CD14-positive monocyte (primary cell): ENCODE results near the gene ANKRD30A. TPM values are rescaled to one million over a fixed set of nuclear protein-coding genes. Genes with fewer than 3 reads are reported as not detected.
"Not testable (repeated sequence)": the region's sequence is repeated elsewhere in the genome, so short reads cannot be mapped to it uniquely, and the experiment has no call there.

Source experiments
- DNase-seq, 3 donors: peaks; one replicate each; pipeline ENCODE4 v3.0.0-alpha.2; 2011 to 2022
- H2AFZ ChIP-seq: 2 replicates; pipeline ENCODE4 v1.6.0; 2012; ENCODE audit warnings: mild to moderate bottlenecking, low read depth, low read length, inconsistent platforms; ENCODE audit not compliant: insufficient read depth, poor library complexity, severe bottlenecking
- H3K27ac ChIP-seq, 2 donors: 1 replicate in 1 of 2; 2 replicates in 1 of 2; pipeline ENCODE4 v1.5.1; 2012 to 2013; ENCODE audit warnings: low read length in 2 of 2, control low read depth in 1 of 2, inconsistent platforms in 1 of 2, low read depth in 1 of 2, mild to moderate bottlenecking in 1 of 2
- H3K27me3 ChIP-seq, 2 donors: one replicate each; pipeline versions ENCODE4 v1.6.0 to v1.6.1; 2011 to 2013; ENCODE audit warnings: low read length in 2 of 2; ENCODE audit not compliant: control insufficient read depth in 2 of 2, insufficient read depth in 2 of 2
- H3K36me3 ChIP-seq, 2 donors: replicated peaks in 1 of 2; 1 replicate in 1 of 2; 2 replicates in 1 of 2; pipeline versions ENCODE4 v1.5.1 to v1.6.1; 2012 to 2013; ENCODE audit warnings: low read length in 2 of 2, control low read depth in 1 of 2, inconsistent platforms in 1 of 2, mild to moderate bottlenecking in 1 of 2; ENCODE audit not compliant: insufficient read depth in 2 of 2, control insufficient read depth in 1 of 2
- H3K4me1 ChIP-seq, 2 donors: 1 replicate in 1 of 2; 2 replicates in 1 of 2; pipeline versions ENCODE4 v1.5.1 to v1.6.1; 2012 to 2013; ENCODE audit warnings: low read length in 2 of 2, control low read depth in 1 of 2, inconsistent platforms in 1 of 2, mild to moderate bottlenecking in 1 of 2, moderate library complexity in 1 of 2; ENCODE audit not compliant: insufficient read depth in 2 of 2, control insufficient read depth in 1 of 2
- H3K4me2 ChIP-seq: replicated peaks from 2 replicates; pipeline ENCODE3; 2012; ENCODE audit warnings: low read length, moderate library complexity, mild to moderate bottlenecking; ENCODE audit not compliant: poor library complexity, severe bottlenecking; ENCODE audit errors: extremely low read depth
- H3K4me3 ChIP-seq, 3 experiments: fragments of 200-600 bp in 1 of 3; sonication (generic) in 1 of 3; replicated peaks in 1 of 3; 1 replicate in 2 of 3; 2 replicates in 1 of 3; pipeline ENCODE4 v1.5.1; 2011 to 2013; ENCODE audit warnings: low read length in 3 of 3, mild to moderate bottlenecking in 3 of 3, control low read depth in 2 of 3, low read depth in 2 of 3, inconsistent platforms in 1 of 3, moderate library complexity in 1 of 3
- H3K79me2 ChIP-seq: 2 replicates; pipeline ENCODE4 v1.6.0; 2012; ENCODE audit warnings: mild to moderate bottlenecking, control low read depth, inconsistent platforms, low read length, moderate library complexity; ENCODE audit not compliant: insufficient read depth
- H3K9ac ChIP-seq: 2 replicates; pipeline ENCODE4 v1.6.0; 2017; ENCODE audit warnings: low read length, mild to moderate bottlenecking; ENCODE audit not compliant: insufficient read depth, poor library complexity, severe bottlenecking
- H3K9me3 ChIP-seq, 2 donors: replicated peaks in 1 of 2; 1 replicate in 1 of 2; 2 replicates in 1 of 2; pipeline versions ENCODE4 v1.5.1 to v1.6.1; 2012 to 2013; ENCODE audit warnings: low read length in 2 of 2, control low read depth in 1 of 2; ENCODE audit not compliant: control insufficient read depth in 1 of 2, insufficient read depth in 1 of 2
- H4K20me1 ChIP-seq: 2 replicates; pipeline ENCODE4 v1.6.0; 2012; ENCODE audit warnings: mild to moderate bottlenecking, low read length, control low read depth, moderate library complexity; ENCODE audit not compliant: insufficient read depth
- H3K27ac Mint-ChIP-seq, 7 donors: one replicate each; pipeline ENCODE4 v1.8.0; 2020; ENCODE audit warnings: mild to moderate bottlenecking in 7 of 7, mixed read lengths in 7 of 7, moderate library complexity in 6 of 7, inconsistent platforms in 2 of 7
- H3K27me3 Mint-ChIP-seq, 3 donors: one replicate each; pipeline ENCODE4 v1.8.0; 2021 to 2022; ENCODE audit warnings: low read depth in 3 of 3, mild to moderate bottlenecking in 3 of 3, mixed read lengths in 3 of 3, moderate library complexity in 3 of 3, inconsistent platforms in 1 of 3
- H3K36me3 Mint-ChIP-seq, 2 donors: one replicate each; pipeline ENCODE4 v1.8.0; 2020; ENCODE audit warnings: mixed read lengths in 2 of 2, inconsistent platforms in 1 of 2, mild to moderate bottlenecking in 1 of 2
- H3K4me1 Mint-ChIP-seq: one replicate; pipeline ENCODE4 v1.8.0; 2020; ENCODE audit warnings: mild to moderate bottlenecking, mixed read lengths
- H3K4me3 Mint-ChIP-seq, 2 donors: one replicate each; pipeline ENCODE4 v1.8.0; 2020; ENCODE audit warnings: mild to moderate bottlenecking in 2 of 2, mixed read lengths in 2 of 2, moderate library complexity in 1 of 2
- H3K9me3 Mint-ChIP-seq, 7 donors: one replicate each; pipeline ENCODE4 v1.8.0; 2020 to 2022; ENCODE audit warnings: mixed read lengths in 7 of 7, mild to moderate bottlenecking in 6 of 7, moderate library complexity in 6 of 7, inconsistent platforms in 2 of 7
- WGBS: methylation state at CpG from one replicate; pipeline ENCODE4 v1.1.5; 2013; ENCODE audit warnings: missing lambda C conversion rate; ENCODE audit not compliant: insufficient coverage; 5-methylcytosine and 5-hydroxymethylcytosine counted together
- intact Hi-C, 2 donors: fragments of 100-400 bp; cut with micrococcal nuclease; formaldehyde crosslinking; loops; one replicate each; pipeline versions ENCODE4 v1.15.0 to v1.15.1; 2023
- polyA plus RNA-seq, 3 donors: library from polyadenylated mRNA; depleted of rRNA in 1 of 3; unstranded in 2 of 3; stranded (reverse) in 1 of 3; fragments of 300-500 nt in 2 of 3; fragments of >200 nt in 1 of 3; fragmentation: Illumina TruSeq in 2 of 3; gene quantifications; 1 replicate in 2 of 3; 2 replicates in 1 of 3; pipeline ENCODE4 v1.2.3, GENCODE V29; 2012 to 2021
- TF ChIP-seq, protein P1 (sequence below): fragments of 200-600 bp; IDR thresholded peaks from one replicate; pipeline ENCODE4 v1.8.0; 2022; ENCODE audit warnings: antibody characterized with exemption, mild to moderate bottlenecking

The ANKRD30A gene
- polyA plus RNA-seq, 3 donors: not detected

DNA sequence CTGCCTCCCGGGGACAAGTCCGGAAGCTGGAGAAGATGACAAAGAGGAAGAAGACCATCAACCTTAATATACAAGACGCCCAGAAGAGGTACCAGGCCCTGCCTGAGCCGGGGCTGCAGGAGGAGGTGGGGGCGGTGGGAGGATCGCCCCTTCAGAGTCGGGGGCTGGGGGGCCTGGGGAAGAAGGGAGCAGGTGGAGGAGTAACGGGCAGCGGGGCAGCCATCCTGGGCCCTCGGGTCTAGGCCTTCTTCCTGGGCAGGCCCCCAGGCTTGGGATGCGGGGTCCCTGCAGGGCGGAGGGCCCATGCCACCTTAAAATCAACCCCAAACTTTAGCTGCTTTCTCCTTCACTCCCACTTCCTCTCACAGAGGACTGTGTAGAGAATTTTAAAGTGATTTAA lies 523 bp downstream of the ANKRD30A start:
- no peaks in the 10 kb centered on the region for H3K4me1 Mint-ChIP-seq
- H2AFZ ChIP-seq: no peak overlapping the region

DNA sequence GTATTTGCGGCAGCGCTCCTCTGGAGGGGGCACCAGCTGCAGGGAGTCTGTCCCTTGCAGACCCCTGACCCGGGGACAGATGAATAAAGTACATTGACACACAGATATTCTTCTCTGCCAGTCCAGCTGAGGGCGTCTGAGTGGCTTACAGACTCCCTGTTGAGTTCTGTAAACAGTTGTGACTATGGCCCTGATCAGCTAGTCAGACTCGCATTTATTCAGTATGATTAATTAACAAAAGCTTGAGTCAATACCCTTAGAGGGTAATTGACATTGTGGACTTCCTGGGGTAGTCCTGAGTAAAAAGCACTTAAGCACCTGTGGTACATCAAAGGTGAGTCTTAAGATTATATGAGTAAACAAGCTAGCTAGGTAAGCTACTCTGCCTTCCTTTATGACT lies 21.0 kb downstream of the ANKRD30A start:
- H3K79me2 ChIP-seq: no peaks in the 10 kb centered on the region
- H3K27me3 ChIP-seq: no peaks in the 10 kb centered on the region
- H3K4me1 Mint-ChIP-seq: no peaks in the 10 kb centered on the region
- peaks cover 11 to 16% of the 10 kb centered on the region in 2 donors for H3K9me3 ChIP-seq
- H3K9me3 Mint-ChIP-seq: peaks cover 3 to 15% (median 6%) of the 10 kb centered on the region in 7 donors
- H3K4me3 ChIP-seq: no peak overlapping the region
- H3K4me3 Mint-ChIP-seq: no peak overlapping the region
- WGBS: 7% methylated on average over 2 of the region's 5 CpGs
- TF ChIP-seq, protein P1, sequence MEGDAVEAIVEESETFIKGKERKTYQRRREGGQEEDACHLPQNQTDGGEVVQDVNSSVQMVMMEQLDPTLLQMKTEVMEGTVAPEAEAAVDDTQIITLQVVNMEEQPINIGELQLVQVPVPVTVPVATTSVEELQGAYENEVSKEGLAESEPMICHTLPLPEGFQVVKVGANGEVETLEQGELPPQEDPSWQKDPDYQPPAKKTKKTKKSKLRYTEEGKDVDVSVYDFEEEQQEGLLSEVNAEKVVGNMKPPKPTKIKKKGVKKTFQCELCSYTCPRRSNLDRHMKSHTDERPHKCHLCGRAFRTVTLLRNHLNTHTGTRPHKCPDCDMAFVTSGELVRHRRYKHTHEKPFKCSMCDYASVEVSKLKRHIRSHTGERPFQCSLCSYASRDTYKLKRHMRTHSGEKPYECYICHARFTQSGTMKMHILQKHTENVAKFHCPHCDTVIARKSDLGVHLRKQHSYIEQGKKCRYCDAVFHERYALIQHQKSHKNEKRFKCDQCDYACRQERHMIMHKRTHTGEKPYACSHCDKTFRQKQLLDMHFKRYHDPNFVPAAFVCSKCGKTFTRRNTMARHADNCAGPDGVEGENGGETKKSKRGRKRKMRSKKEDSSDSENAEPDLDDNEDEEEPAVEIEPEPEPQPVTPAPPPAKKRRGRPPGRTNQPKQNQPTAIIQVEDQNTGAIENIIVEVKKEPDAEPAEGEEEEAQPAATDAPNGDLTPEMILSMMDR: no peak
- DNase-seq: no peak
- intact Hi-C loops: no loop called here
- H3K4me1 ChIP-seq: no peaks in the 10 kb centered on the region
- no peak overlapping the region for H3K27ac Mint-ChIP-seq
- H3K27me3 Mint-ChIP-seq: no peaks in the 10 kb centered on the region
- H3K4me2 ChIP-seq: no peak overlapping the region
- H3K36me3 Mint-ChIP-seq: no peaks in the 10 kb centered on the region
- no peaks in the 10 kb centered on the region for H4K20me1 ChIP-seq
- no peak overlapping the region for H3K27ac ChIP-seq
- H3K36me3 ChIP-seq: no peaks in the 10 kb centered on the region
- no peak overlapping the region for H3K9ac ChIP-seq
- no peak overlapping the region for H2AFZ ChIP-seq

More for the DNA sequence above, 523 bp downstream of the ANKRD30A start:
- Mint-ChIP-seq H3K4me3 (no peak overlapping the region), H3K36me3 (no peaks in the 10 kb centered on the region), H3K27me3 (no peaks in the 10 kb centered on the region), H3K27ac (no peak overlapping the region), H3K9me3 (peaks cover 11 to 30% (median 23%) of the 10 kb centered on the region in 7 donors)
- Histone ChIP-seq H3K4me1 (no peaks in the 10 kb centered on the region), H4K20me1 (no peaks in the 10 kb centered on the region), H3K4me3 (no peak overlapping the region), H3K9ac (no peak overlapping the region), H3K79me2 (no peaks in the 10 kb centered on the region), H3K4me2 (no peak overlapping the region), H3K36me3 (no peaks in the 10 kb centered on the region), H3K27ac (no peak overlapping the region), H3K9me3 (peaks cover 32 to 47% of the 10 kb centered on the region in 2 donors), H3K27me3 (no peaks in the 10 kb centered on the region)
- TF ChIP-seq, protein P1: no peak
- no CpG with 5 or more reads among the region's 12 CpGs for WGBS
- intact Hi-C loops: no loop called here
- DNase-seq: no peak

DNA sequence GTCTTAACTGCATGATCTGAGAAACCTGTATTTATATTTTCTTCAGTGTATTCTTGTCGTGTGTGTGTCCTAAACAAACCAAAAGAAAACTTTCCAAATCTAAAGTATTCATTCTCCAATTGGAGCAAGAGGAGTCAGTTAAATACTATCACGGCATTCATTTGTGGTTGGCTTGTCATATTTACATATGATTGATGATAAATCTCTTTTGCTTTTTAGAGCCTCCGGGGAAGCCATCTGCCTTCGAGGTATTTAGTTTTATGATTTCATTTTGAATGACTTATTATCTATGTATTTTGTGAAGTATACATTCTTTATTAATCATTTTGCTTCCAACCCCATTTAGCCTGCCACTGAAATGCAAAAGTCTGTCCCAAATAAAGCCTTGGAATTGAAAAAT lies 37.0 kb downstream of the ANKRD30A start:
- H3K27ac ChIP-seq, H3K36me3 ChIP-seq, H3K4me3 ChIP-seq, H3K27me3 Mint-ChIP-seq, H3K4me1 ChIP-seq, intact Hi-C loops, H3K27me3 ChIP-seq, H3K27ac Mint-ChIP-seq, H3K4me2 ChIP-seq, H3K9me3 Mint-ChIP-seq, DNase-seq, H2AFZ ChIP-seq, H3K9ac ChIP-seq, H4K20me1 ChIP-seq, H3K4me1 Mint-ChIP-seq, H3K4me3 Mint-ChIP-seq, H3K36me3 Mint-ChIP-seq, H3K79me2 ChIP-seq: not testable (repeated sequence)
- WGBS: no CpG with 5 or more reads among the region's 4 CpGs
- peaks cover 4 to 12% of the 10 kb centered on the region in 2 donors for H3K9me3 ChIP-seq
